MM.1S (cell line): ENCODE data around the gene CPPED1.
A peak's percentile ranks its signal among the peaks of the same experiment; 100 is the strongest.
"Not testable (repeated sequence)": the region's sequence is repeated elsewhere in the genome, so short reads cannot be mapped to it uniquely, and the experiment has no call there.

Source experiments
- DNase-seq: peaks from one replicate; pipeline ENCODE4 v3.0.0-alpha.2; 2015
- H2AFZ ChIP-seq: fragments of 300-600 bp; sonication (generic); 2 replicates; pipeline ENCODE4 v1.6.0; 2016; ENCODE audit warnings: antibody characterized with exemption, low read length
- H3F3A ChIP-seq: fragments of 300-600 bp; sonication (generic); 2 replicates; pipeline ENCODE4 v1.6.1; 2016; ENCODE audit warnings: mild to moderate bottlenecking, antibody characterized with exemption, low read length, moderate library complexity, mixed read lengths; ENCODE audit not compliant: insufficient read depth
- H3K27ac ChIP-seq: fragments of 300-600 bp; sonication (generic); 2 replicates; pipeline ENCODE4 v1.5.1; 2016; ENCODE audit warnings: mild to moderate bottlenecking, low read length
- H3K27me3 ChIP-seq: fragments of 300-600 bp; sonication (generic); replicated peaks from 2 replicates; pipeline ENCODE4 v1.6.0; 2016; ENCODE audit warnings: low read length; ENCODE audit not compliant: insufficient read depth
- H3K36me3 ChIP-seq: fragments of 300-600 bp; sonication (generic); replicated peaks from 2 replicates; pipeline ENCODE4 v1.6.1; 2016; ENCODE audit warnings: mild to moderate bottlenecking, low read length, mixed read lengths; ENCODE audit not compliant: insufficient read depth
- H3K4me1 ChIP-seq: fragments of 300-600 bp; sonication (generic); 2 replicates; pipeline ENCODE4 v1.6.1; 2016; ENCODE audit warnings: low read length, mixed read lengths
- H3K4me2 ChIP-seq: fragments of 300-600 bp; sonication (generic); 2 replicates; pipeline ENCODE4 v1.6.0; 2016; ENCODE audit warnings: low read depth, low read length
- H3K4me3 ChIP-seq: fragments of 300-600 bp; sonication (generic); 2 replicates; pipeline ENCODE4 v1.5.1; 2016; ENCODE audit warnings: low read length, mixed read lengths
- H3K79me2 ChIP-seq: fragments of 300-600 bp; sonication (generic); 2 replicates; pipeline ENCODE4 v1.6.1; 2016; ENCODE audit warnings: mixed run types, low read length, mixed read lengths
- H3K9ac ChIP-seq: fragments of 300-600 bp; sonication (generic); 2 replicates; pipeline ENCODE4 v1.6.1; 2016; ENCODE audit warnings: low read length, mixed read lengths
- H3K9me2 ChIP-seq: fragments of 300-600 bp; sonication (generic); replicated peaks from 2 replicates; pipeline ENCODE4 v1.6.1; 2016; ENCODE audit warnings: mild to moderate bottlenecking, low read length, mixed read lengths; ENCODE audit not compliant: insufficient read depth
- H3K9me3 ChIP-seq: fragments of 300-600 bp; sonication (generic); replicated peaks from 2 replicates; pipeline ENCODE4 v1.6.1; 2016; ENCODE audit warnings: mild to moderate bottlenecking, low read length, mixed read lengths; ENCODE audit not compliant: insufficient read depth
- H4K20me1 ChIP-seq: fragments of 300-600 bp; sonication (generic); 2 replicates; pipeline ENCODE4 v1.6.1; 2016; ENCODE audit warnings: mild to moderate bottlenecking, low read length, moderate library complexity, mixed read lengths; ENCODE audit not compliant: insufficient read depth
- EZH2 ChIP-seq: fragments of 300-600 bp; sonication (generic); optimal IDR thresholded peaks from 2 replicates; pipeline ENCODE3; 2017; ENCODE audit warnings: low read depth, mild to moderate bottlenecking, antibody characterized with exemption, low read length, mixed read lengths
- EZH2phosphoT487 ChIP-seq: fragments of 300-600 bp; sonication (generic); IDR thresholded peaks from 2 replicates; pipeline ENCODE4 v1.6.1; 2018; ENCODE audit warnings: antibody characterized with exemption, low read length
- TF ChIP-seq, protein P1 (sequence below): fragments of 300-600 bp; sonication (generic); IDR thresholded peaks from 2 replicates; pipeline ENCODE4 v1.5.1; 2016; ENCODE audit warnings: antibody characterized with exemption, low read length, mixed read lengths

Gene CPPED1

DNA sequence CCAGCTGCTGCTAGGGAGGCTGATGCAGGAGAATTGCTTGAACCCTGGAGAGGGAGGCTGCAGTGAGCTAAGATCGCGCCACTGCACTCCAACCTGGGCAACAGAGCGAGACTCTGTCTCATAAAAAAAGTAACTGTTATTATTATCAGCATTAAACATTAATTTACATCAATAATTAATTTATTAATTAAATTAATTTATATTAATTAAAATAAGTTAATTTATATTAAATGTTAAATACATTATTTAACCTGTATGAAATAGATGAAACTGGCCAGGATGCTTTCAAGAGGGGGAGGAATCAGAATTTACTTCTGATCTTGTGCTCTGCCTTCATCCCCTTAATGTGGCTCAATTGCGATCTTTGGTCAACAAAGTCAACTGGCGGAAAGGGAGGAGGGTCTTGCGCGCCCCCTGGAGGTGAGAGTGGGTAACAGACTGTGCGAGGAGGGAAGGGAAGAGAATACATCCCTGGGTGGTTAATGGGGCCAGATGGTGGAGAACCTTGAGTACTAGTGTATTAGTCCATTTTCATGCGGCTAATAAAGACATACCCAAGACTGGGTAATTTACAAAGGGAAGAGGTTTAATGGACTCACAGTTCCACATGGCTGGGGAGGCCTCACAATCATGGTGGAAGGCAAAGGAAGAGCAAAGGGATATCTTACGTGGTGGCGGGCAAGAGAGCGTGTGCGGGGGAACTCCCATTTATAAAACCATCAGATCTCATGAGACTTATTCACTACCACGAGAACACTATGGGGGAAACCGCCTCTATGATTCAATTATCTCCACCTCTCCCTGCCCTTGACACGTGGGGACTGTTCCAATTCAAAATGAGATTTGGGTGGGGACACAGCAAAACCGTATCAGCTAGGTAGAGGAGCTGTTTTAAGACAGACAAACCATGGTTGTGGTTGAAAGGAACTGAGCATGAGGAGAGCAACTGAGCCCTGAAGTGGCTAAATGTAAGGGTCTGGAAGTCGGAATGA is 15.7 kb upstream of the CPPED1 start:
- no peaks in the 10 kb centered on the region for H4K20me1 ChIP-seq
- H3K27ac ChIP-seq = no peak overlapping the region
- H3K4me2 ChIP-seq = no peak overlapping the region
- no peak overlapping the region for H3K9ac ChIP-seq
- no peak overlapping the region for H3K4me3 ChIP-seq
- no peak overlapping the region for H2AFZ ChIP-seq
- no peaks in the 10 kb centered on the region for H3K79me2 ChIP-seq
- H3F3A ChIP-seq = no peaks in the 10 kb centered on the region
- H3K9me3 ChIP-seq = no peaks in the 10 kb centered on the region
- no peaks in the 10 kb centered on the region for H3K9me2 ChIP-seq
- DNase-seq = peak; percentile 34
- H3K36me3 ChIP-seq = no peaks in the 10 kb centered on the region
- H3K4me1 ChIP-seq = no peaks in the 10 kb centered on the region
- TF ChIP-seq, protein P1, sequence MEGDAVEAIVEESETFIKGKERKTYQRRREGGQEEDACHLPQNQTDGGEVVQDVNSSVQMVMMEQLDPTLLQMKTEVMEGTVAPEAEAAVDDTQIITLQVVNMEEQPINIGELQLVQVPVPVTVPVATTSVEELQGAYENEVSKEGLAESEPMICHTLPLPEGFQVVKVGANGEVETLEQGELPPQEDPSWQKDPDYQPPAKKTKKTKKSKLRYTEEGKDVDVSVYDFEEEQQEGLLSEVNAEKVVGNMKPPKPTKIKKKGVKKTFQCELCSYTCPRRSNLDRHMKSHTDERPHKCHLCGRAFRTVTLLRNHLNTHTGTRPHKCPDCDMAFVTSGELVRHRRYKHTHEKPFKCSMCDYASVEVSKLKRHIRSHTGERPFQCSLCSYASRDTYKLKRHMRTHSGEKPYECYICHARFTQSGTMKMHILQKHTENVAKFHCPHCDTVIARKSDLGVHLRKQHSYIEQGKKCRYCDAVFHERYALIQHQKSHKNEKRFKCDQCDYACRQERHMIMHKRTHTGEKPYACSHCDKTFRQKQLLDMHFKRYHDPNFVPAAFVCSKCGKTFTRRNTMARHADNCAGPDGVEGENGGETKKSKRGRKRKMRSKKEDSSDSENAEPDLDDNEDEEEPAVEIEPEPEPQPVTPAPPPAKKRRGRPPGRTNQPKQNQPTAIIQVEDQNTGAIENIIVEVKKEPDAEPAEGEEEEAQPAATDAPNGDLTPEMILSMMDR = peak; percentile 78
- no peak for TF ChIP-seq EZH2
- no peaks in the 10 kb centered on the region for H3K27me3 ChIP-seq

DNA sequence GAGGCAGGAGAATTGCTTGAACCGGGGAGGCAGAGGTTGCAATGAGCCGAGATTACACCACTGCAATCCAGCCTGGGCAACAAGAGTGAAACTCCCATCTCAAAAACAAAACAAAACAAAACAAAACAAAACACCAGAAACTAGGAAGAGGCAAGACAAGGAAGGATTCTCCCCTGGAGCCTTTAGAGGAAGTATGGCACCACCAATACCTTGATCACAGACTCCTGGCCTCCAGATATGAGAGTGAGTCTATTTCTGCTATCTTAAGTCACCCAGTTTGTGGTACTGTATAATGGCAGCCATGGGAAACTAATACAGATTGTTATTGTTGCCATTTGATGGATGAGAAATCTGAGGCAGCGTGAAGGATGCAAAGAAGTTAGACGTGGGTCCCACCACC is 14.6 kb upstream of the CPPED1 start:
- no peak for DNase-seq
- H3K4me1 ChIP-seq = no peaks in the 10 kb centered on the region

DNA sequence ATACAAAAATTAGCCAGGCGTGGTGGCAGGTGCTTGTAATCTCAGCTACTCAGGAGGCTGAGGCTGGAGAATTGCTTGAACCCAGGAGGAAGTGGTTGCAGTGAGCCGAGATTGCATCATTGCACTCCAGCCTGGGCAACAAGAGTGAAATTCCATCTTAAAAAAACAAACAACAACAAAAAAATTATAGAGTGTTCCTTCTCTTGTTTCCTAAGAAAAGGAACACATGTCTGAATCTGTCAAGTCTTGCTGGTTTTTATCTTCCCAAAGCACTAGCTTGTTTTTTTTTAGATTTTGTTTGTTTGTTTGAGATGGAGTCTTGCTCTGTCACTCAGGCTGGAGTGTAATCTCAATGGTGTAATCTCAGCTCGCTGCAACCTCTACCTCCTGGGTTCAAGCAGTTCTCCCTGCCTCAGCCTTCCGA is 13.1 kb upstream of the CPPED1 start:
- H3K4me3 ChIP-seq, DNase-seq, H3K27ac ChIP-seq, H3K9me2 ChIP-seq, H3K27me3 ChIP-seq, H3K4me2 ChIP-seq, H3K79me2 ChIP-seq, H2AFZ ChIP-seq, H3K9ac ChIP-seq, H3F3A ChIP-seq, H4K20me1 ChIP-seq, H3K9me3 ChIP-seq, H3K4me1 ChIP-seq, H3K36me3 ChIP-seq: not testable (repeated sequence)

More for the DNA sequence above, 14.6 kb upstream of the CPPED1 start:
- Histone ChIP-seq H3K79me2 (no peaks in the 10 kb centered on the region), H3K4me3 (no peak overlapping the region), H3K9ac (no peak overlapping the region), H4K20me1 (no peaks in the 10 kb centered on the region), H3K27ac (no peak overlapping the region), H3K27me3 (no peaks in the 10 kb centered on the region), H3K36me3 (no peaks in the 10 kb centered on the region), H3K4me2 (no peak overlapping the region), H2AFZ (no peak overlapping the region), H3K9me2 (no peaks in the 10 kb centered on the region), H3K9me3 (no peaks in the 10 kb centered on the region), H3F3A (no peaks in the 10 kb centered on the region)
- TF ChIP-seq EZH2 (no peak), EZH2phosphoT487 (no peak)
- TF ChIP-seq, protein P1 = no peak

DNA sequence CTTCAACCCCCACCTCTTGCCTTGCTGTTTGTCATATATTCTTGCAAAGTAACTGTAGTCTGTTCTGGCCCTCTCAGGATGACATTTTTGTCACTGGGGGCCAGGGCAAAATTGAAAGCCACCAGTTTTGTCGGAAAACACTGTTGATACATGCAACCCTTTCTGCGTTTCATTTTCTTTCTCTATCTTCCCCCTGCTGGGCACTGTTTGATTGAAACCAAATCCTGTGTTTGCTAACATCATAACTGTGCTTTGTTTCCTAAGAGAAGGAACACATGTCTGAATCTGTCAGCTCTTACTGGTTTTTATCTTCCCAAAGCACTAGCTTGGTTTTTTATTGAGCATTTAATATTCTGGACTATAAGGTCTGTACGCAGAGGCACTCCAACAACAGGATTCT is 11.7 kb upstream of the CPPED1 start:
- H3K27ac ChIP-seq = no peak overlapping the region
- no peak overlapping the region for H3K9ac ChIP-seq
- H3F3A ChIP-seq = no peaks in the 10 kb centered on the region
- H3K4me3 ChIP-seq = no peak overlapping the region
- no peaks in the 10 kb centered on the region for H3K79me2 ChIP-seq
- TF ChIP-seq, protein P1 = no peak
- TF ChIP-seq EZH2 = no peak
- TF ChIP-seq EZH2phosphoT487 = no peak
- H3K36me3 ChIP-seq = no peaks in the 10 kb centered on the region
- H4K20me1 ChIP-seq = no peaks in the 10 kb centered on the region
- DNase-seq = no peak
- H3K9me2 ChIP-seq = no peaks in the 10 kb centered on the region
- H3K9me3 ChIP-seq = no peaks in the 10 kb centered on the region
- H3K4me1 ChIP-seq = no peaks in the 10 kb centered on the region
- no peak overlapping the region for H2AFZ ChIP-seq
- H3K27me3 ChIP-seq = no peaks in the 10 kb centered on the region
- no peak overlapping the region for H3K4me2 ChIP-seq

DNA sequence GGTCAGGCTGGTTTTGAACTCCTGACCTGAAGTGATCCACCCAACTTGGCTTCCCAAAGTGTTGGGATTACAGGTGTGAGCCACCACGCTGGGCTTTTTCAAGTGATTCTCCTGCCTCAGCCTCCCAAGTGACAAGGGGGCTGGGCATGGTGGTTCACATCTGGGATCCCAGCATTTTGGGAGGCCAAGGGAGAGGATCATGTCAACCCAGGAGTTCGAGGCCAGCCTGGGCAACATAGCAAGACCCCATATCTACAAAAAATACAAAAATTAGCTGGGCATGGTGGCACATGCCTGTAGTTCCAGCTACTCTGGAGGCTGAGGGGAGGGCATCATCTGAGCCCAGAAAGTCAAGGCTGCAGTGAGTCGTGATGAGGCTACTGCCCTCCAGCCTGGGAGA is 10.0 kb upstream of the CPPED1 start:
- not testable (repeated sequence) for H3K9me2 ChIP-seq, H3K27me3 ChIP-seq, H3K27ac ChIP-seq, H3K36me3 ChIP-seq, H3K79me2 ChIP-seq, H3K9me3 ChIP-seq, H3K4me2 ChIP-seq, H4K20me1 ChIP-seq, H2AFZ ChIP-seq, H3K4me1 ChIP-seq, H3K9ac ChIP-seq, H3F3A ChIP-seq, DNase-seq, H3K4me3 ChIP-seq
